OCI-LY3 (cell line): ENCODE results near the gene GIPC1.

Source experiments
- CTCF ChIP-seq: fragments of 200-600, 300-600 bp; sonication (generic); IDR thresholded peaks from 2 replicates; pipeline ENCODE4 v1.5.1; 2014; ENCODE audit warnings: antibody characterized with exemption, low read length, low read depth
- EZH2phosphoT487 ChIP-seq: fragments of 200-600 bp; shearing (Covaris generic); IDR thresholded peaks from 2 replicates; pipeline ENCODE4 v1.6.1; 2018; ENCODE audit warnings: antibody characterized with exemption, mixed run types, low read depth

- TF ChIP-seq CTCF, result no peak
- TF ChIP-seq EZH2phosphoT487, result no peak
Observed at GRCh38 chr19:14459703-14460102, 36.2 kb downstream of the GIPC1 start.
